Hepatic stellate cell (primary cell): ENCODE results near the gene GDPGP1.

Experiments
- DNase-seq: peaks from one replicate; pipeline ENCODE4 v3.0.0; 2011; ENCODE audit warnings: low spot score

The GDPGP1 gene

DNA sequence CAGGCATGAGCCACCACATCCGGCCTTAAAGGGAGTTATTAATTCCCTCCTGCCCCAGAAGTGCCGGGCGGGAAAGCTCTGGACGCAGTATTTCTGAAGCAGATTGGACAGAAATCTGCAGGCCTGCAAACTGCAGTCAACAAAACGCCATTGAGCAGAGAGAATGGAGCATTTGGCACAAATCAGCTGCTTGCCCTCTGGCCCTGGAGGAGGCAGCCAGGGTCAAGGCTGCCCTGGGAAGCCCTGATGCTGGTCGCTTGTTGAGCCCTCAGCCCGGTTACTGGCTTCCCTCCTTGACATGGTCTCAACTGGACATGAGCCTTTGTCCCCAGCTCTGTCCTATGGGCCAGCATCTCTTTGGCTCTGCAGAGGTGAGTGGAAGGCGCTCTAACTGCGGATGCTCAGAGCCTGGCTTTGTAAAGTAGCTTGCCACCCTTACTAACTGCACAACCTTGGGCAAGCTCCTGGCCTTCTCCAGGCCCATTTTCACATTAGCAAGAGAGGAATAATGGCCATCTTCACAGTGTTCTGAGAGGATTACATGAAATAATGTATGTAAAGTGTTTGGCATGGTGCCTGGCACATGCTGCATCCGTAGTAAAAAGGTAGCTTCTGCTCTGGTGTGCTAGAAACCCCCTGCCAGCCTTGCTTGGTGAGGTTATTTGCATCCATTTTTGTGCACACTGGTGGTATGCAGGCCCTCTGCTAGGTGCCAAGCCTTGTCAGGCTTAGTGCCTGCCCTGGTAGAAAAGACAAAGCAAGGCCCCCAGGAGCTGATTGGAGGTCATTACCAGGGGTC is 28.8 kb upstream of the GDPGP1 start:
- no peak for DNase-seq

DNA sequence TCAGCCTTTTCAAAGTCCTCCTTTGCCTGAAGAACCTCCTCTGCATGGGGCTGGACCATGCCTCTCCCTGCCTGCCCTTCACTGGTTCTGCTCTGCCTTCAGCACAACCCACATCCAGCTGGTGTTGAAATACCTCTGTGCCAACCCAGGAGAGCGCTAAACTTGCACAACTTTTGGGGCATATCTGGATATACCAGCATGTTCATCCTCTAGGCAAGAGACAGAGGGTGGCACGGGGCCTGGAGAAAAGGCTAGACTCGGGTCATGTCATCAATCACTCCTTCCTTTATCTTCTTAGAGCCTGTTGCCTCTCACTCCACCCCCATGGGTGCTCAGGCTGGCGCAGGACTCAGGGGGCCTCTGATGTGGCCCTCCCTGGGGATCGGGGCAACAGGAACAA is 28.1 kb upstream of the GDPGP1 start:
- DNase-seq: no peak

DNA sequence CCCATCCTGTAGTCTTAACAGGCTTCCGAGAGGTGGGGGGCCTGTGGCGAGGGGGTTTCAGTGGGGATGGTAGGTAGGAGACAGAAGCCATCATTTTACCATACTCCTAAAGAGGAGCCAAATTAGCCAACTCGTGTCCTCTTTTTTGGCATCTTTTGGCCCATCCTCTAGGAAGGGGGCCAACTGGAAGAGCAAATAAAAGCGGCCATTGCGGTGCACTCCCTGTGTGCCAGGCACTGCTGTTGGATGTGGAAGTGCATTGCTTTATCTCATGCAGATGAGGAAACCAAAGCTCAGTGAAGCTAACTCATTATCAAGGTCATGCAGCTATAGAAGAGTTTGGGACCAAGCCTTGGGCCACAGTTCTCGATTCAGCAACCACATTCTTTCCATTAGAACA is 26.8 kb upstream of the GDPGP1 start:
- DNase-seq: no peak

DNA sequence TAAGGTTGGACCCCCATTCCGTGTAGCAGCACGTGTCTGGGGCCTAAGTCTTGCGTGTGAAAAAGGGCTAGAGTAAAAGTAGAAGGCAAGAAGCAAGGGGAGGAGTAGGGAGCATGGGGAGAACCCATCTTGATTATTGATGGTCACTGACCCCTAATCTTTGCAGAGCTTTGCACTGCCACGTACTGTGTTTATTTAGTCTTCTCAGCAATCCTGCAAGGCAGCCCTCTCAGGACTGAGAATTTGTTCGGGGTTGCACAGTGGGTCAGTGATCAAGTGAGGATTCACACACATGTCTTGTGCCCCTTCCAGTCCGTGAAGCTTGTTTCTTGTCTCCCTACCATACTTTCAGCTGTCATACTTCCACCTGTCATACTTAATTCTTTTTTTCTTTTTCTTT is 25.7 kb upstream of the GDPGP1 start:
- DNase-seq: no peak

DNA sequence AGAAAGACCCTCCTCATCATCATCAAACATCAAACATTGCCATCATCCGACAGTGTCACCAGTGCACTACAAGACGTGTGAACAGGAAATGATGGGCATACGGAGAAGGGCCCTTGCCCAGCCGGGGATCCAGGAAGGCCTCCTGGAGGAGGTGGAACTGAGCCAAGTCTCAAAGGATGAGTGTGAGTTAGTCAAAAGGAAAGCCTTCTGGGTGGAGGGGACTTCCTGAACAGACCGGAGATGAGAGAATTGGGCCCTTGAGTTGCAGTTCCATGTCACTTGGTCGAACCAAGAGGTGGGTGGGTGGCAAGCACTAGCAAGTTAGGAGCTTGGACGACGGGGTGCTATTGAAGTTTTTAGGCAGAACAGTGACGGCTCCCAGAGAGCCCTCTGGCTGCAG is 24.4 kb upstream of the GDPGP1 start:
- no peak for DNase-seq

DNA sequence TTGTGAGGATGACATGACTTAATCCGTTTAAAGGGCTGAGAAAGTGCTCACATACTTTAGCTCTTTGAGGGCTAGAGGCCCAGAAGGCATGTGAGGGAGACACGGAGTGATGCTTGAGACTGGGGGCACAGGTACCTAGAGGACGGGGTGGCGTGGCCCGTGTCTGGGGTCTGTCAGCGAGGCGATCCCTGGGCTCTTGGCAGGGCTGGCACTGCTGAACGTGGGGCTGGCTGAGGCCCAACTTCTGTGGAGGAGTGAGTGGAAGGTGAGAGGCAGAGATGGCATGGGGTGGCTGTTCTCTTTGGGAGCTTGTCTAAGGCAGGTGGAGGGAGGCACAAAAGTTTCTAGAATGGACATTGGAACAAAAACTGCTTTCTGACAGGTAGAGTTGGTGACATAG is 23.4 kb upstream of the GDPGP1 start:
- DNase-seq: no peak

DNA sequence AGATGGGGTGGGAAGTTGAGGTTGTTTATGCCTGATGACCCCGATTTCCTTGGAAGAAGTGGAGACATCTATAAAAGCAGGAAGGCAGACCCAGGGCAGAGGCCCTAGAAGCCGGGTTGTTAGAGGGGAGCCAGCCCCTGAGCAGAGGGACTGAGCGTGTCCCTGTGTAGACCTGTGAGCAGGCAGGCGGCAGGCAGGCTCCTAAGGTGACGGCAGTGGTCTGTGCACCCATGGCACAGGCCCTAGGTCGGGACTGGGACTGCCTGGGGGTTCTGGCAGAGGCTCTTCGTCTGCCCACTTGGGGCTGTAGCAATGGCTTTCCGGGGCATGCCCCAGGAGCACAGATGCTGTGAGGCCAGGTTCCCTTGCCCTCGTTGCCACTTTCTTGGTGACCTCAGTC is 23.0 kb upstream of the GDPGP1 start:
- DNase-seq: no peak

DNA sequence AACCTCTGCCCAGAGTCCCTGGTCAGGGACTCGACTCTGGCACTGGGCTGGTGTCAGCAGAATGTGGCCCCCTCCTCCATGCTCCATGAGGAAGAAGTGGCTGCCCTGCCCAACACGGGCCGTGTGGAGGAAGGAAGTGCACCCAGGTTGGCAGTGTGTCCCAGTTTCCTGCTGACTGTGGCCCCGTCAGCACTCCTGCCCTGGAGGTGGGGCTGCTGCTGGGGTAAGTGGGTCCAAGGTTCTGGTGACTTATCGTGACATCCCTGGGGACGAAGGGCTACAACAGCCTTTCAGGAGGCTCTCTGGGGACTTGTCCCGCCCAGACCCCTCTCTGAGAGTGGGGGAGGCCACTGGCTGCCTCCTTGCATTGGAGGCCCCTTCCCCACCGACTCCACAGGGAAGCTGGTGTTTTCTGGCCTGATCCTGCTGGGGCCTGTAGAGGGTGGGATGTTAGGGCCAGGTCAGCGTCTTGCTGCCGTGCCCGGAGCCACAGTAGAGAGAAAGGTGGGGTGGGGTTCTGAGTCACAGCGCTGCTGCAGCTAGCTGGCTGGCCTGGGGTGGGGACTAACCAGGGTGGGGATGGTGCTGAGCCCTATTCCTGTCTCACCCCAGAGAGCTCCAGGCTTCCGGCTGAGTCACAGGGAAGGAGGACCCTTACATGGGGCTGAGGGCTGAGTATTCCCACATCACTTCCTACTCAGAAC is 22.4 kb upstream of the GDPGP1 start:
- peak; percentile 90 for DNase-seq

DNA sequence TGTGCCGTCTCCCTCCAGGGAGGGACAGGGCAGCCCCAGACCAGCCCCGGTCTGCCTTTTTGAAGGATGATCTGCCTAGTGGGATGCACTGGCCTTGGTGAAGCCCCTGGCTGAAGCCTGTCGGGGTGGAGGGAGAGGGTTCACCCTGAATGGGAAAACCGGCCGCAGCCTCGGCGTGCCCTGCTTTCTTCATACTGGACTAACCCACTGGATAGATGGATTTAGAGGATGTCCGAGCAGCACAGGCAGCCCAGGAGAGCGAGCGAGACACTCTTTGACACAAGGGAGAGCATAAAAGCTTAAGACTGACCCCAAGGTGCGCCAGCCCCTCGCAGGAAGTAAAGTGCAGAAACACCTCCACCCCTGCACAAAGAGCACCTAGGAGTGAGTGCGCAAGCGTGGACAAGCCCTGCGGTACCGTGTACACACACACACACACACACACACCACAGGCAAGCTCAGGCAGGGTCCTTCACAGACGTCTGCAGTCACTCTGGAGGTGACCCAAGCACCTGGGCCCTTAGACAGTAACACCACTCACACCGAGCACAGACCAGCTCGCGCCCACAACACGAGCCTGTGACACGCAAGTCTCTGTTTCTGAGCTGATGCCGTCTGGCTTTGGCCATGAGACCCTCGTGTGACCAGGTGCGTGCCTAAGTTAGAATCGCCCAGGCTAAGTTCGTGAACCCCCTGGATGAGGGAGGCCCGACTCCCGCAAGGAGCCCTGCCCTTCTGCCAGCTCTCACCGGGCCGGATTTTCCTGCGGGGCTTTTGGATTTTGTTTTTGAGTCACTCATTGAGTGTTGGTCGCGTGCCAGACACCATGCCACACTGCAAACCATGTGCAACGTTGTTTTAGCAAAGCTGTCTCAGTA is 21.5 kb upstream of the GDPGP1 start:
- DNase-seq: no peak

DNA sequence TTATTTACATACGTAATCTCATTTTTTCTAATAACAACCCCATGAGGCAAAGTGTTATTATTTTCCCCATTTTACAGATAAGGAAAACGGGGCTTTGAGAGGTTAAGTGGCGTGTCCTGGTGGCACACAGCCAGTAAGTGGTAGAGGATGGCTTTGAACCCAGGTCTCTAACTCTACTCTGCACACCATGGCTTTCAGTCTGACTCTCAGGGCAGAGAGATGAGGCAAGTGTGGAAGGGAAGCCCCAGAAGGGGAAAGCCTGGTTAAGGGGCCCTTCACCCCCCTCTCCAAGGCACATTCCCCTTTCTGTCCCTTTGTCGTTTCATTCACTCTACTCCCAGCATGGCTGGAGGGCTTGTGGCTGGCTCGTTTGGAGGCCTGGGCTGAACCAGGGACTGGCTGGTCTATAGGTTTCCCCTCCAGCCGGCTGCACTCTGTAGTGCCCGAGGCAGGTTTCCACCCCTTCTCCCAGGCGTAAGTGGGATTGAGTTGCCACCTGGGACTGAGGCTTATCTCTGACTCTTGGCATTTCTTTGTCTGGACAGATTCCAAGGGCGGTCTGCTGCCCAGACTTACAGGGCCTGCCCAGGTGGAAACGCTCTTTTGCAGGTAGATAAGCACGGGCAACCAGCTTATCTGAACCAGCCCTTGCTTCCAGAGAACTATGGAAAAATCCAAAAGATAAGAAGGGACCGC is 20.7 kb upstream of the GDPGP1 start:
- no peak for DNase-seq

DNA sequence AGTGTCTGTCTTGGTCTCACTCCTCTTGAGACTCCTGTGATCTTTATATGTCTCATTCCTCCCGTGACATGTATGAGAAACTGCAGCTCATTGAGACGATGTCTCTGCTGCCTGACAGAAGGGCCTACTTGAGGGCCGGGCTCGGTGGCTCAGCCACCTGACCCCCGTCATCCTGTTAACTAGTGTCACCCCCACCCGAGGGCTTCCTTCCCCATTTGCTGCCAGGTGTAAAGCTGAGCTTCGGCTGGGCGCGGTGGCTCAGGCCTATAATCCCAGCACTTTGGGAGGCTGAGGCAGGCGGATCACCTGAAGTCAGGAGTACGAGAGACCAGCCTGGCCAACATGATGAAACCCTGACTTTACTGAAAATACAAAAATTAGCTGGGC is 20.2 kb upstream of the GDPGP1 start:
- no peak for DNase-seq

DNA sequence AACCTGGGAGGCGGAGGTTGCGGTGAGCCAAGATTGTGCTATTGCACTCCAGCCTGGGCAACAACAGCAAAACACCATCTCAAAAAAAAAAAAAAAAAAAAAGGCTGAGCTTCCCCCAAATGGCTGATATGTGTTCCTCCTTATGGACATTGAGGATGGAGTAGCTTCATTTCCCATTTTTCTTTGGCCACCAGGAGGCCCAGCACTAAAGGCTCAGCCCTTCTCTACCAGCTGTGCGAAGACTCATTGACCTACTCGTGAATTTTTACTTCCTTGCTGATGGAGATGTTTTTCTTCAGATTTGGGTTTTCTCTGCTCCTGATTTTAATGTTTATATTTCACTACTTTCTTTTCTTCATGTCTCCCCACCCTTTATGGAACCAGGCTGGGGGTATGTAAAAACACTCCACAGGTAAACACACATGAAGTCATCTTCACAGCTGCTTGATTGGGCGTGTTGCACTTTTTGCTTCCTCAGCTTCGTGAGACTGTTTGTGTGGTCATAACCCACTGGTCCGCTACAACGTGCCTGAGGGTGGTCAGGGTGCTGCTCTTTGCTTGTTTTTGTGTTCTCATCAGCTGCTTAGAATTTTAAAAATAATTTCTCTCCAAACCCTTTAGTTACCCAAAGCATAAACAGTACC is 19.3 kb upstream of the GDPGP1 start:
- peak; percentile 55 for DNase-seq

DNA sequence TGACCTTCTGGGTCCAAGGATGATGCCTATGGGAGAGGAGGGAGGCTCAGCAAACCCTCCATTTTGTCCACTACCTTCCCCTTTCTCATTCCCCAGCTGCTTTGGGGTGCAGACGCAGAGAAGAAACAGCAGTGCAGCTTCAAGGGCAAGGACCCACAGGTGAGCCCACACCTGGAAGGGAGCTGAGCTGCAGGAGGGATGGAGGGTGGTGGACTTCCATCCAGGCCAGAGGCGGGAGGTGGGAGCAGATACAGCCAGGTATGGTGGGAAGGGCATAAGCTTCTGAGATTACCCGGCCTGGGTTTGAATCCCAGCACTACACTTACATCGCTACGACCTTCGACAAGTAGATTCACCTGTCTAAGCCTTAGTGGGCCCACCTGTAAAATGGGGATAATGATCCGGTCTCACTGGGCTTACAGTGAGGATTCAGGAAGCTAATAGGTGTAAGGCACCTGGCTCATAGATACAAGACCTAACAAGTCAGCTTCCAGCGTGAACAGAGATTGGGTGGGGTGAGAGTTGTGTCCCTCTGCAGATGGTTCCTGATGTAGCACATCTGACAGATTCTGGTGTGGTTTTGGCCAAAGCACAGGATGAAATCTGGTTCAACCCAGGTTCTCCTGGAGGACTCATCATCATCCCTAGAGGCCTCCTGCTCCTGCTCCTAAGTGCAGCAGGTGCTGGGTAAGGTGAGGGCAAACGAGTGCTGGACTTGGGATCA is 16.2 kb upstream of the GDPGP1 start:
- no peak for DNase-seq

DNA sequence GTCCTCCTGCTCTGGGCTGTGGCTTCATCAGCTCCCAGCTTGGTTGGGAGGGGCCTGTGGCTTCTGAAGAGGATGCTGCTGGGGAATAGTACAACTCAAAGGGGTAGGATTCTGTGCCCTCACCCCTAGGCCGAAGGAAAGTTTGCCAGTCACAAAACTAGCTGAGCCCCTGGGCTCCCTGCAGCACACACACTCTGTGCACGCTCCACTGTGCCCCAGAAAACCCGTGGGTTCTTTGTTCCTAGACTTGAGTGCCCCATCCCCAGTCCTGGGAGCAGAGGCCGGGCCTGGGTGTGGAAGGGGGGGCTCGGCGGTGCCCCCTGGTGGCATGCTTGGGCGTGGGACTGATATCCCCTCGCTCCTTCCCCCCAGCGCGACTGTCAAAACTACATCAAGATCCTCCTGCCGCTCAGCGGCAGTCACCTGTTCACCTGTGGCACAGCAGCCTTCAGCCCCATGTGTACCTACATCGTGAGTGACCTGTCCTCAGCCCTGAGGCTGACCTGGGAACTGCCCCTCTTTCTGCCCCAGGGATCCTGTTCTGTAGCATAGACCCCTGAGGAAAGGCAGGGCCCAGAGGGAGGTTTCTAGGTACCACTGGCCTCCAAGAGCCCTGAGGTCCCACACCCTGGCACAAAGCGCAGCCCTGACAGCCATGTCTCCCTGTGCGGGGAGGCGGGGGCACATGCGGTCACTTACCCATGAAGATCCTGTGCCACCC is 14.4 kb upstream of the GDPGP1 start:
- peak; percentile 66 for DNase-seq

DNA sequence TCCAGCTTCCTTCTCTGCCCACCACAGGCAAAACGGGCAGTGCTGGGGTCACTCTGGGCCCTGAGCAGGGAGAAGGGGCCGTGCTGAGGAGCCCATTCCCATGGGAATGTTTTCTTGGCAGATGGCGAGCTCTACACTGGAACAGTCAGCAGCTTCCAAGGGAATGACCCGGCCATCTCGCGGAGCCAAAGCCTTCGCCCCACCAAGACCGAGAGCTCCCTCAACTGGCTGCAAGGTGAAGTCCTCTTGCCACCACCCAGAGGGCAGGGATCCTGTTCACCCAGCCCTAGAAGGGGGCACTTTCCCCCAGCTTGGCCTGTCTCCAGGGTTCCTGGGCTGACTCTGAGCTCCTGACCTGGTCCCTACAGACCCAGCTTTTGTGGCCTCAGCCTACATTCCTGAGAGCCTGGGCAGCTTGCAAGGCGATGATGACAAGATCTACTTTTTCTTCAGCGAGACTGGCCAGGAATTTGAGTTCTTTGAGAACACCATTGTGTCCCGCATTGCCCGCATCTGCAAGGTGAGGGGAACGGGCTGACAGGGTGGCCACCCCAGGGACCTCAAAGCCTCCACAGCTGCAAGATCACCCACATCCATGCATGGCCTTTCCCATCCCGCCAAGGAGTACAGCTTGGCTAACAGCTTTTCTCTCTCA is 12.6 kb upstream of the GDPGP1 start:
- DNase-seq: peak; percentile 96

DNA sequence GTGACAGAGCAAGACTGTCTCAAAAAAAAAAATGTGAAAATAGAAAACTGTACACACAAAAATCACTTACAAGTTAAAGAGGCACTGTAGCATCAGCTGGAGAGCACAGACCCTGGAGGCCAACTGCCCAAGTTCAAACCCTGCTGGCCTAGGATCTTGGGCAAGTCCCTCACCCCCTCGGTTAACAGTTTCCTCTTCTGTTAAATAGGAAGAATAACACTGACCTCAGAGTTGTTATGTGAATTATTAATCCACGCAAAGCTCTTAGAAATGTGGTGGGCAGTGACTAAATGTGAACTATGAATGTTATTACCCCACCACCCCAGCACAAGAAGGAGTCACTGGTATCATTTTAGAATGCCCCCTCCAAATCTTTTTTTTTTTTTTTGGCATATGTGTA is 11.5 kb upstream of the GDPGP1 start:
- DNase-seq: no peak

DNA sequence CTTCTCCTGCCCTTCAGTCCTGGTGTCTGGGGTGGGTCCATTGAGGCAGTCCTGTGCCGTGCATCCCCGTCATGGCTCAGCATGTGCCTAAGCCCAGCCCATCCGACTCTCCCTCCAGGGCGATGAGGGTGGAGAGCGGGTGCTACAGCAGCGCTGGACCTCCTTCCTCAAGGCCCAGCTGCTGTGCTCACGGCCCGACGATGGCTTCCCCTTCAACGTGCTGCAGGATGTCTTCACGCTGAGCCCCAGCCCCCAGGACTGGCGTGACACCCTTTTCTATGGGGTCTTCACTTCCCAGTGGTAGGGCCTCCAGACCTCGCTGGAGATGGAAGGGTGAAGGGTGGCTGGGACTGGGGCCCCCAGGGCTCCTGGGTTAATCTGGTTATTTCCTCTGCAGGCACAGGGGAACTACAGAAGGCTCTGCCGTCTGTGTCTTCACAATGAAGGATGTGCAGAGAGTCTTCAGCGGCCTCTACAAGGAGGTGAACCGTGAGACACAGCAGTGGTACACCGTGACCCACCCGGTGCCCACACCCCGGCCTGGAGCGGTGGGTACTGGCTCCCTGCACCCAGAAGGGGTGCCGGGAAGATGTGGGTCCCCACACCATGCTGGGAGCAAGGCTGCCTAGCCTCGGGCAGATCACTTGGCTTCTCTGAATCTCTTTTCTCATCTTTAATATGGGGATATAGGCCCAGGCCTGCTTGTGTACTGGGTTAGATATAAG is 10.4 kb upstream of the GDPGP1 start:
- peak; percentile 1 for DNase-seq

DNA sequence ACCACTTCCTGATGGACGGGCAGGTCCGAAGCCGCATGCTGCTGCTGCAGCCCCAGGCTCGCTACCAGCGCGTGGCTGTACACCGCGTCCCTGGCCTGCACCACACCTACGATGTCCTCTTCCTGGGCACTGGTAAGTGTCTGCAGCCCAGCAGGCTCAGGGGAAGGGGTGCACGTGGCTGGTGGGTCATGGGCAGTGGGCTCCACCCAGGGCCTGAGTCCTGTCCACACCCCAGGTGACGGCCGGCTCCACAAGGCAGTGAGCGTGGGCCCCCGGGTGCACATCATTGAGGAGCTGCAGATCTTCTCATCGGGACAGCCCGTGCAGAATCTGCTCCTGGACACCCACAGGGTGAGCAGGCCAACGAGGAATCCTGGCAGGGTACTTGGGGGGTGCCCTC is 9.0 kb upstream of the GDPGP1 start:
- peak; percentile 1 for DNase-seq
